Liver (tissue), 9 donors: ENCODE measurements around the gene CORT. TPM values are rescaled to one million over a fixed set of nuclear protein-coding genes. Genes with fewer than 3 reads are reported as not detected.

Source experiments
- DNase-seq: peaks from one replicate; pipeline ENCODE4 v3.0.0-alpha.2; 2017; ENCODE audit warnings: low spot score
- H3K27ac ChIP-seq, 2 donors: one replicate each; pipeline ENCODE4 v1.7.0; 2013; ENCODE audit warnings: inconsistent platforms in 2 of 2, low read length in 2 of 2, control low read depth in 1 of 2, low read depth in 1 of 2, mild to moderate bottlenecking in 1 of 2
- H3K27me3 ChIP-seq, 4 donors: one replicate each; pipeline versions ENCODE4 v1.6.1 to v1.7.0; 2013; ENCODE audit warnings: low read length in 3 of 4, inconsistent platforms in 1 of 4, mild to moderate bottlenecking in 1 of 4, moderate library complexity in 1 of 4; ENCODE audit not compliant: control insufficient read depth in 4 of 4, insufficient read depth in 4 of 4
- H3K36me3 ChIP-seq, 4 donors: one replicate each; pipeline versions ENCODE4 v1.6.1 to v1.7.0; 2013; ENCODE audit warnings: low read length in 3 of 4, mild to moderate bottlenecking in 3 of 4, low read depth in 1 of 4, moderate library complexity in 1 of 4; ENCODE audit not compliant: control insufficient read depth in 4 of 4, insufficient read depth in 3 of 4
- H3K4me1 ChIP-seq, 4 donors: one replicate each; pipeline versions ENCODE4 v1.6.1 to v1.7.0; 2013; ENCODE audit warnings: low read length in 3 of 4, mild to moderate bottlenecking in 3 of 4, moderate library complexity in 1 of 4; ENCODE audit not compliant: control insufficient read depth in 4 of 4, insufficient read depth in 4 of 4
- H3K4me3 ChIP-seq, 3 donors: one replicate each; pipeline versions ENCODE4 v1.6.1 to v1.7.0; 2013; ENCODE audit warnings: low read length in 3 of 3, control low read depth in 1 of 3, low read depth in 1 of 3, mild to moderate bottlenecking in 1 of 3
- H3K9ac ChIP-seq, 2 donors: one replicate each; pipeline ENCODE4 v1.7.0; 2013; ENCODE audit warnings: low read length in 2 of 2, mild to moderate bottlenecking in 2 of 2, moderate library complexity in 2 of 2, control low read depth in 1 of 2, low read depth in 1 of 2
- H3K9me3 ChIP-seq, 4 donors: one replicate each; pipeline versions ENCODE4 v1.6.1 to v1.7.0; 2013; ENCODE audit warnings: low read length in 3 of 4; ENCODE audit not compliant: control insufficient read depth in 4 of 4
- CTCF ChIP-seq: fragments of 150-350 bp; IDR thresholded peaks from 2 replicates; pipeline ENCODE4 v1.5.1; 2017; ENCODE audit warnings: improper control_type of control experiment, low read depth, low read length; ENCODE audit not compliant: missing input control
- EGR1 ChIP-seq, 2 donors: IDR thresholded peaks; 2 replicates each; pipeline ENCODE4 v1.6.1; 2016 to 2018; ENCODE audit warnings: antibody characterized with exemption in 2 of 2, low read depth in 2 of 2
- FOXA1 ChIP-seq: IDR thresholded peaks from 2 replicates; pipeline ENCODE4 v1.6.1; 2016; ENCODE audit warnings: antibody characterized with exemption
- FOXA2 ChIP-seq: IDR thresholded peaks from 2 replicates; pipeline ENCODE4 v1.6.1; 2016; ENCODE audit warnings: antibody characterized with exemption
- GABPA ChIP-seq, 2 donors: IDR thresholded peaks in 1 of 2; conservative IDR thresholded peaks in 1 of 2; 2 replicates each; pipeline ENCODE4 v1.6.1; 2016; ENCODE audit warnings: antibody characterized with exemption in 2 of 2, mild to moderate bottlenecking in 1 of 2, moderate library complexity in 1 of 2
- HNF4A ChIP-seq, 2 donors: conservative IDR thresholded peaks; 2 replicates each; pipeline ENCODE4 v1.6.1; 2016; ENCODE audit warnings: antibody characterized with exemption in 2 of 2, mild to moderate bottlenecking in 2 of 2
- HNF4G ChIP-seq: IDR thresholded peaks from 2 replicates; pipeline ENCODE4 v1.6.1; 2016; ENCODE audit warnings: antibody characterized with exemption
- JUND ChIP-seq, 2 donors: IDR thresholded peaks; 2 replicates each; pipeline ENCODE4 v1.6.1; 2016; ENCODE audit warnings: antibody characterized with exemption in 2 of 2
- MAX ChIP-seq: IDR thresholded peaks from 2 replicates; pipeline ENCODE4 v1.6.1; 2016; ENCODE audit warnings: antibody characterized with exemption
- NR2F2 ChIP-seq: IDR thresholded peaks from 2 replicates; pipeline ENCODE4 v1.6.1; 2016; ENCODE audit warnings: antibody characterized with exemption
- RAD21 ChIP-seq, 2 donors: IDR thresholded peaks; 2 replicates each; pipeline ENCODE4 v1.6.1; 2016; ENCODE audit warnings: antibody characterized with exemption in 2 of 2, mild to moderate bottlenecking in 2 of 2
- RXRA ChIP-seq, 2 donors: IDR thresholded peaks; 2 replicates each; pipeline ENCODE4 v1.6.1; 2017 to 2018; ENCODE audit warnings: antibody characterized with exemption in 2 of 2, mild to moderate bottlenecking in 1 of 2
- SP1 ChIP-seq: IDR thresholded peaks from 2 replicates; pipeline ENCODE4 v1.6.1; 2018; ENCODE audit warnings: antibody characterized with exemption, mild to moderate bottlenecking
- TAF1 ChIP-seq: conservative IDR thresholded peaks from 2 replicates; pipeline ENCODE4 v1.6.1; 2016; ENCODE audit warnings: antibody characterized with exemption, mild to moderate bottlenecking
- YY1 ChIP-seq: IDR thresholded peaks from 2 replicates; pipeline ENCODE4 v1.6.1; 2016; ENCODE audit warnings: antibody characterized with exemption, mild to moderate bottlenecking
- WGBS: extraction: QIAGEN DNeasy Blood & Tissue Kit; methylation state at CpG from one replicate; pipeline ENCODE4 v1.1.7; 2013; 5-methylcytosine and 5-hydroxymethylcytosine counted together
- polyA plus RNA-seq, 2 donors: library from polyadenylated mRNA; stranded (reverse) in 1 of 2; unstranded in 1 of 2; fragments of 200-250 nt in 1 of 2; fragments of >200 nt in 1 of 2; fragmentation: Nextera tagmentation in 1 of 2; extraction: Ambion mirVana in 1 of 2; gene quantifications; one replicate each; pipeline versions ENCODE4 v1.2.1 to v1.2.3, GENCODE V29; 2013 to 2015
- total RNA-seq, 2 donors: library from RNA; depleted of rRNA; stranded (reverse); fragments of >200 nt; gene quantifications; one replicate each; pipeline ENCODE4 v1.2.3, GENCODE V29; 2014
- TF ChIP-seq, protein P1 (sequence below): IDR thresholded peaks from 2 replicates; pipeline ENCODE4 v1.6.1; 2016; ENCODE audit warnings: antibody characterized with exemption
- TF ChIP-seq, protein P2 (sequence below): IDR thresholded peaks from 2 replicates; pipeline ENCODE4 v1.6.1; 2016; ENCODE audit warnings: antibody characterized with exemption, mild to moderate bottlenecking
- TF ChIP-seq, protein P3 (sequence below): IDR thresholded peaks from 2 replicates; pipeline ENCODE4 v1.6.1; 2016; ENCODE audit warnings: antibody characterized with exemption
- donor health status: healthy.
- donor health status: healthy.
- donor health status: healthy.
- donor health status: healthy.
- donor health status: healthy.

CORT gene
- total and polyA plus RNA-seq, 4 donors: 0.05 to 0.28 (median 0.13) TPM

DNA sequence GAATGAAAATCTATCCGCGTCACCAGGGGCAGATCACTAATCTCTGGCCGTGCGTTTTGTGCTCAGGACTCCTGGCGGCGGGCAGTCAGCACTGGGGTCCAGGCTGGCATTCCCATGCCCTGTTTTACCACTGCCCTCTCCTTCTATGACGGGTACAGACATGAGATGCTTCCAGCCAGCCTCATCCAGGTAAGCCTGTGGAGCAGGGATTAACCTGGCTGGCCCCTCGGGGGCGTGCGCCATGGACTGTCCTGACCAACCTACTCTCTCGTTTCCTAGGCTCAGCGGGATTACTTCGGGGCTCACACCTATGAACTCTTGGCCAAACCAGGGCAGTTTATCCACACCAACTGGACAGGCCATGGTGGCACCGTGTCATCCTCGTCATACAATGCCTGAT, 30.5 kb upstream of the CORT start:
- no peak for DNase-seq
- TF ChIP-seq JUND (IDR thresholded peaks at IDR 0.05): no peak
- TF ChIP-seq, protein P1, sequence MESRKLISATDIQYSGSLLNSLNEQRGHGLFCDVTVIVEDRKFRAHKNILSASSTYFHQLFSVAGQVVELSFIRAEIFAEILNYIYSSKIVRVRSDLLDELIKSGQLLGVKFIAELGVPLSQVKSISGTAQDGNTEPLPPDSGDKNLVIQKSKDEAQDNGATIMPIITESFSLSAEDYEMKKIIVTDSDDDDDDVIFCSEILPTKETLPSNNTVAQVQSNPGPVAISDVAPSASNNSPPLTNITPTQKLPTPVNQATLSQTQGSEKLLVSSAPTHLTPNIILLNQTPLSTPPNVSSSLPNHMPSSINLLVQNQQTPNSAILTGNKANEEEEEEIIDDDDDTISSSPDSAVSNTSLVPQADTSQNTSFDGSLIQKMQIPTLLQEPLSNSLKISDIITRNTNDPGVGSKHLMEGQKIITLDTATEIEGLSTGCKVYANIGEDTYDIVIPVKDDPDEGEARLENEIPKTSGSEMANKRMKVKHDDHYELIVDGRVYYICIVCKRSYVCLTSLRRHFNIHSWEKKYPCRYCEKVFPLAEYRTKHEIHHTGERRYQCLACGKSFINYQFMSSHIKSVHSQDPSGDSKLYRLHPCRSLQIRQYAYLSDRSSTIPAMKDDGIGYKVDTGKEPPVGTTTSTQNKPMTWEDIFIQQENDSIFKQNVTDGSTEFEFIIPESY: no peak
- no peak for TF ChIP-seq CTCF
- H3K36me3 ChIP-seq: peaks cover 16 to 49% (median 42%) of the 10 kb centered on the region in 4 donors
- H3K4me1 ChIP-seq: no peaks in the 10 kb centered on the region
- no peaks in the 10 kb centered on the region for H3K9me3 ChIP-seq
- H3K27me3 ChIP-seq: no peaks in the 10 kb centered on the region
- no peak overlapping the region for H3K9ac ChIP-seq
- 92% methylated on average over 15 of the region's 15 CpGs for WGBS
- no peak overlapping the region for H3K27ac ChIP-seq
- H3K4me3 ChIP-seq: no peak overlapping the region

GRCh38 chr1:10421637-10422036, 28.2 kb upstream of the CORT start:
- no peaks in the 10 kb centered on the region for H3K9me3 ChIP-seq
- H3K27ac ChIP-seq: no peak overlapping the region
- TF ChIP-seq EGR1 (IDR thresholded peaks at IDR 0.05; ENCODE audit: low read depth in 2 of 2): no peak
- TF ChIP-seq FOXA2: no peak
- TF ChIP-seq HNF4A (conservative IDR thresholded peaks at IDR 0.05): no peak
- TF ChIP-seq TAF1: no peak
- TF ChIP-seq, protein P2, sequence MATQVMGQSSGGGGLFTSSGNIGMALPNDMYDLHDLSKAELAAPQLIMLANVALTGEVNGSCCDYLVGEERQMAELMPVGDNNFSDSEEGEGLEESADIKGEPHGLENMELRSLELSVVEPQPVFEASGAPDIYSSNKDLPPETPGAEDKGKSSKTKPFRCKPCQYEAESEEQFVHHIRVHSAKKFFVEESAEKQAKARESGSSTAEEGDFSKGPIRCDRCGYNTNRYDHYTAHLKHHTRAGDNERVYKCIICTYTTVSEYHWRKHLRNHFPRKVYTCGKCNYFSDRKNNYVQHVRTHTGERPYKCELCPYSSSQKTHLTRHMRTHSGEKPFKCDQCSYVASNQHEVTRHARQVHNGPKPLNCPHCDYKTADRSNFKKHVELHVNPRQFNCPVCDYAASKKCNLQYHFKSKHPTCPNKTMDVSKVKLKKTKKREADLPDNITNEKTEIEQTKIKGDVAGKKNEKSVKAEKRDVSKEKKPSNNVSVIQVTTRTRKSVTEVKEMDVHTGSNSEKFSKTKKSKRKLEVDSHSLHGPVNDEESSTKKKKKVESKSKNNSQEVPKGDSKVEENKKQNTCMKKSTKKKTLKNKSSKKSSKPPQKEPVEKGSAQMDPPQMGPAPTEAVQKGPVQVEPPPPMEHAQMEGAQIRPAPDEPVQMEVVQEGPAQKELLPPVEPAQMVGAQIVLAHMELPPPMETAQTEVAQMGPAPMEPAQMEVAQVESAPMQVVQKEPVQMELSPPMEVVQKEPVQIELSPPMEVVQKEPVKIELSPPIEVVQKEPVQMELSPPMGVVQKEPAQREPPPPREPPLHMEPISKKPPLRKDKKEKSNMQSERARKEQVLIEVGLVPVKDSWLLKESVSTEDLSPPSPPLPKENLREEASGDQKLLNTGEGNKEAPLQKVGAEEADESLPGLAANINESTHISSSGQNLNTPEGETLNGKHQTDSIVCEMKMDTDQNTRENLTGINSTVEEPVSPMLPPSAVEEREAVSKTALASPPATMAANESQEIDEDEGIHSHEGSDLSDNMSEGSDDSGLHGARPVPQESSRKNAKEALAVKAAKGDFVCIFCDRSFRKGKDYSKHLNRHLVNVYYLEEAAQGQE: no peak
- TF ChIP-seq CTCF: no peak
- no peak for TF ChIP-seq GABPA (IDR thresholded peaks at IDR 0.05 in 1 of 2, conservative IDR thresholded peaks at IDR 0.05 in 1 of 2)
- no peak for TF ChIP-seq JUND (IDR thresholded peaks at IDR 0.05)
- no peak for TF ChIP-seq NR2F2
- TF ChIP-seq, protein P1: no peak
- no peak for TF ChIP-seq MAX
- TF ChIP-seq, protein P3, sequence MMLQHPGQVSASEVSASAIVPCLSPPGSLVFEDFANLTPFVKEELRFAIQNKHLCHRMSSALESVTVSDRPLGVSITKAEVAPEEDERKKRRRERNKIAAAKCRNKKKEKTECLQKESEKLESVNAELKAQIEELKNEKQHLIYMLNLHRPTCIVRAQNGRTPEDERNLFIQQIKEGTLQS: no peak
- TF ChIP-seq FOXA1: no peak
- no peak for TF ChIP-seq HNF4G
- TF ChIP-seq SP1: no peak
- no peak for TF ChIP-seq YY1
- no peak for TF ChIP-seq RAD21 (IDR thresholded peaks at IDR 0.05)
- no peak for TF ChIP-seq RXRA (IDR thresholded peaks at IDR 0.05)
- peaks cover 12 to 37% (median 32%) of the 10 kb centered on the region in 4 donors for H3K36me3 ChIP-seq
- WGBS: 99% methylated on average over 5 of the region's 5 CpGs
- DNase-seq: no peak
- no peaks in the 10 kb centered on the region for H3K27me3 ChIP-seq
- no peak overlapping the region for H3K4me3 ChIP-seq
- no peaks in the 10 kb centered on the region for H3K4me1 ChIP-seq
- H3K9ac ChIP-seq: no peak overlapping the region
